CD4-positive, alpha-beta T cell (primary cell): Measurements from ENCODE around the gene AGMO. TPM values are rescaled to one million over a fixed set of nuclear protein-coding genes. Genes with fewer than 3 reads are reported as not detected.

Experiments
- ATAC-seq: fragments of 200-7000 bp; cut with Tn5 transposase; one replicate; pipeline ENCODE4 v1.10.0; 2022; ENCODE audit warnings: mild to moderate bottlenecking; ENCODE audit not compliant: poor library complexity
- CTCF ChIA-PET: fragments of 350-600 bp; sonication (Branson Sonifier 250); formaldehyde crosslinking; loops from one replicate; lab custom pipeline; 2021; ENCODE audit warnings: antibody characterized with exemption, inconsistent platforms; lab: Charles Lee
- POLR2A ChIA-PET: fragments of 350-600 bp; sonication (Branson Sonifier 250); formaldehyde crosslinking; loops from one replicate; lab custom pipeline; 2021; ENCODE audit warnings: antibody characterized with exemption, inconsistent platforms; lab: Charles Lee
- DNase-seq, 14 experiments: peaks; one replicate each; pipeline ENCODE4 v3.0.0-alpha.2; 2013 to 2020; ENCODE audit warnings: mixed read lengths in 2 of 14
- H3K27ac ChIP-seq, 2 donors: one replicate each; pipeline versions ENCODE4 v1.5.1 to v1.7.0; 2013; ENCODE audit warnings: low read length in 2 of 2, low read depth in 1 of 2, mild to moderate bottlenecking in 1 of 2
- H3K27me3 ChIP-seq, 2 experiments: 1 replicate in 1 of 2; 2 replicates in 1 of 2; pipeline versions ENCODE4 v1.6.1 to v1.7.0; 2013; ENCODE audit warnings: low read length in 2 of 2, control low read depth in 1 of 2, mild to moderate bottlenecking in 1 of 2, moderate library complexity in 1 of 2; ENCODE audit not compliant: insufficient read depth in 2 of 2, control insufficient read depth in 1 of 2
- H3K36me3 ChIP-seq: one replicate; pipeline ENCODE4 v1.6.1; 2013; ENCODE audit warnings: low read length, control low read depth; ENCODE audit not compliant: insufficient read depth
- H3K4me1 ChIP-seq: one replicate; pipeline ENCODE4 v1.6.1; 2013; ENCODE audit warnings: low read length, control low read depth; ENCODE audit not compliant: insufficient read depth
- H3K4me3 ChIP-seq: one replicate; pipeline ENCODE4 v1.5.1; 2013; ENCODE audit warnings: mild to moderate bottlenecking, low read length, moderate library complexity
- H3K9me3 ChIP-seq, 2 experiments: 1 replicate in 1 of 2; 2 replicates in 1 of 2; pipeline versions ENCODE4 v1.6.1 to v1.7.0; 2013; ENCODE audit warnings: low read length in 2 of 2, mild to moderate bottlenecking in 2 of 2, control low read depth in 1 of 2, moderate library complexity in 1 of 2; ENCODE audit not compliant: control insufficient read depth in 1 of 2, insufficient read depth in 1 of 2
- H3K27ac Mint-ChIP-seq: one replicate; pipeline ENCODE4 v1.8.0; 2020; ENCODE audit warnings: mixed read lengths
- H3K27me3 Mint-ChIP-seq: one replicate; pipeline ENCODE4 v1.8.0; 2021; ENCODE audit warnings: mixed read lengths
- H3K36me3 Mint-ChIP-seq: one replicate; pipeline ENCODE4 v1.8.0; 2021; ENCODE audit warnings: low read depth, mixed read lengths
- H3K4me1 Mint-ChIP-seq: one replicate; pipeline ENCODE4 v1.8.0; 2021; ENCODE audit warnings: low read depth, mixed read lengths
- H3K4me3 Mint-ChIP-seq: one replicate; pipeline ENCODE4 v1.8.0; 2020; ENCODE audit warnings: mild to moderate bottlenecking, mixed read lengths
- H3K9me3 Mint-ChIP-seq: one replicate; pipeline ENCODE4 v1.8.0; 2020; ENCODE audit warnings: mixed read lengths
- intact Hi-C, 2 experiments: fragments of 100-400 bp; cut with DNase I in 1 of 2; cut with micrococcal nuclease in 1 of 2; formaldehyde crosslinking; loops; one replicate each; pipeline versions ENCODE4 v1.15.1 to v1.9.0; 2023 to 2025; cut with DNase I, micrococcal nuclease
- total RNA-seq, 174 experiments: library from RNA in 2 of 174; stranded (reverse) in 2 of 174; gene quantifications; one replicate each; pipeline ENCODE4 v1.2.3 and lab custom pipeline; 2021 to 2026
- TF ChIP-seq, protein P1 (sequence below): fragments of 200-600 bp; IDR thresholded peaks from one replicate; pipeline ENCODE4 v1.8.0; 2022; ENCODE audit warnings: antibody characterized with exemption, mild to moderate bottlenecking

The AGMO gene
- total RNA-seq, 2 experiments from 2014 or later = not detected

- peaks cover 0 to 4% of the 10 kb centered on the region in 2 experiments for H3K9me3 ChIP-seq
- no peaks in the 10 kb centered on the region for H3K36me3 ChIP-seq
- peaks cover 2% of the 10 kb centered on the region for H3K9me3 Mint-ChIP-seq
- no peaks in the 10 kb centered on the region for H3K4me1 Mint-ChIP-seq
- no peaks in the 10 kb centered on the region for H3K36me3 Mint-ChIP-seq
- no peak overlapping the region for H3K4me3 ChIP-seq
- H3K27ac Mint-ChIP-seq = no peak overlapping the region
- POLR2A ChIA-PET = no interaction called here
- CTCF ChIA-PET = no interaction called here
- H3K4me1 ChIP-seq = no peaks in the 10 kb centered on the region
- no peak for ATAC-seq
- H3K27me3 ChIP-seq = no peaks in the 10 kb centered on the region
- intact Hi-C loops = no loop called here
- no peak for DNase-seq
- TF ChIP-seq, protein P1, sequence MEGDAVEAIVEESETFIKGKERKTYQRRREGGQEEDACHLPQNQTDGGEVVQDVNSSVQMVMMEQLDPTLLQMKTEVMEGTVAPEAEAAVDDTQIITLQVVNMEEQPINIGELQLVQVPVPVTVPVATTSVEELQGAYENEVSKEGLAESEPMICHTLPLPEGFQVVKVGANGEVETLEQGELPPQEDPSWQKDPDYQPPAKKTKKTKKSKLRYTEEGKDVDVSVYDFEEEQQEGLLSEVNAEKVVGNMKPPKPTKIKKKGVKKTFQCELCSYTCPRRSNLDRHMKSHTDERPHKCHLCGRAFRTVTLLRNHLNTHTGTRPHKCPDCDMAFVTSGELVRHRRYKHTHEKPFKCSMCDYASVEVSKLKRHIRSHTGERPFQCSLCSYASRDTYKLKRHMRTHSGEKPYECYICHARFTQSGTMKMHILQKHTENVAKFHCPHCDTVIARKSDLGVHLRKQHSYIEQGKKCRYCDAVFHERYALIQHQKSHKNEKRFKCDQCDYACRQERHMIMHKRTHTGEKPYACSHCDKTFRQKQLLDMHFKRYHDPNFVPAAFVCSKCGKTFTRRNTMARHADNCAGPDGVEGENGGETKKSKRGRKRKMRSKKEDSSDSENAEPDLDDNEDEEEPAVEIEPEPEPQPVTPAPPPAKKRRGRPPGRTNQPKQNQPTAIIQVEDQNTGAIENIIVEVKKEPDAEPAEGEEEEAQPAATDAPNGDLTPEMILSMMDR = no peak
- no peaks in the 10 kb centered on the region for H3K27me3 Mint-ChIP-seq
- H3K27ac ChIP-seq = no peak overlapping the region
- H3K4me3 Mint-ChIP-seq = no peak overlapping the region
Observed at GRCh38 chr7:15430191-15430590, 131.6 kb downstream of the AGMO start.

DNA sequence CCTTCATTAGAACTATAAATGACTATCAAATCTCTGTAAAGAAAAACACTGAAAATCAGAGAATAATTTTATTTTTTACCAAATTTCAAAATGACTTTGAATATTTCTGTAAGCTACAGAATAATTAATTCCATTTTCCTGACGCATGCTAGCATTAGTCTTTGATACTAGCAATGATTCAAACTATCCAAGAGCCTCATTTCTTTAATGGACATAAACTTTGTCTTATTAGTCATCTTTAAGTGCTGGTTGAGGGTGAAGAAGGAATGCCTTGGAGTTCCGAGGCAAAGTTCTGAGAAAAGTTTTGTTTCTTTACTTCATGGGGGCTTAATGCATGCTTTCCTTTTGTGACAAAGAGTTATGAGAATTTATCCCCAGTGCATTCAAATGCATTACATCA, 137.3 kb downstream of the AGMO start:
- no peaks in the 10 kb centered on the region for H3K27me3 ChIP-seq
- intact Hi-C loops = no loop called here
- no peaks in the 10 kb centered on the region for H3K36me3 Mint-ChIP-seq
- H3K27ac Mint-ChIP-seq = no peak overlapping the region
- DNase-seq = no peak
- H3K4me1 Mint-ChIP-seq = no peaks in the 10 kb centered on the region
- POLR2A ChIA-PET = no interaction called here
- H3K27ac ChIP-seq = no peak overlapping the region
- ATAC-seq = no peak
- H3K4me3 Mint-ChIP-seq = no peak overlapping the region
- peaks cover 0 to 4% of the 10 kb centered on the region in 2 experiments for H3K9me3 ChIP-seq
- H3K27me3 Mint-ChIP-seq = no peaks in the 10 kb centered on the region
- no peaks in the 10 kb centered on the region for H3K4me1 ChIP-seq
- TF ChIP-seq, protein P1 = no peak
- peaks cover 2% of the 10 kb centered on the region for H3K9me3 Mint-ChIP-seq
- no peaks in the 10 kb centered on the region for H3K36me3 ChIP-seq
- CTCF ChIA-PET = no interaction called here
- H3K4me3 ChIP-seq = no peak overlapping the region

- H3K4me3 ChIP-seq = no peak overlapping the region
- POLR2A ChIA-PET = no interaction called here
- DNase-seq = no peak
- no peaks in the 10 kb centered on the region for H3K4me1 ChIP-seq
- no peaks in the 10 kb centered on the region for H3K27me3 ChIP-seq
- Mint-ChIP-seq H3K9me3 (peaks cover 5% of the 10 kb centered on the region), H3K36me3 (no peaks in the 10 kb centered on the region), H3K4me1 (no peaks in the 10 kb centered on the region), H3K27ac (no peak overlapping the region), H3K4me3 (no peak overlapping the region), H3K27me3 (no peaks in the 10 kb centered on the region)
- no peak overlapping the region for H3K27ac ChIP-seq
- peaks cover 0 to 3% of the 10 kb centered on the region in 2 experiments for H3K9me3 ChIP-seq
- intact Hi-C loops = no loop called here
- TF ChIP-seq, protein P1 = no peak
- CTCF ChIA-PET = interaction anchor here (0.6 kb wide), 1 partner anchor 73 kb away, joined by 4 read pairs; no protein-coding TSS in a partner anchor
- no peak for ATAC-seq
- no peaks in the 10 kb centered on the region for H3K36me3 ChIP-seq
Observed at GRCh38 chr7:15419596-15419995, 142.2 kb downstream of the AGMO start.
